ENCODE measurements around the gene TBXAS1.

DNA sequence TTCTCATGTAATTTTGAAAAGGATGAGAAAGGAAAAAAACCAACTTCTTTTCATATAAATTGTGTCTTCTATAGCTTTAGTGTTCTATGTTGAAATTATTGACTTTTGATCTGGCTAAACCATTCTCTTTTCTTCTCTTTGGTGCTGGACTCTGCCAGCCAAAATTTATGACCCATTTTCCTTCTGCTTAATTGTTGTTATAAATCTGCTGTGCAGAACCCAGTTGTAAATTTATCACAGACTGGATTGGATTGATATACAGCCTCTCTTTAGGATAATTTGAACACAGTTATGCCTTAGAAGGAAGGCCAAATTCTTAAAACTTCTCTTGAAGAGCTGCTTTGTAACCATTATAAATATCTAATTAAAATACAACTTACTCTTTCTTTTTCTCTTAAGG lies 139.9 kb downstream of the TBXAS1 start:
- TF ChIP-seq, protein P1, sequence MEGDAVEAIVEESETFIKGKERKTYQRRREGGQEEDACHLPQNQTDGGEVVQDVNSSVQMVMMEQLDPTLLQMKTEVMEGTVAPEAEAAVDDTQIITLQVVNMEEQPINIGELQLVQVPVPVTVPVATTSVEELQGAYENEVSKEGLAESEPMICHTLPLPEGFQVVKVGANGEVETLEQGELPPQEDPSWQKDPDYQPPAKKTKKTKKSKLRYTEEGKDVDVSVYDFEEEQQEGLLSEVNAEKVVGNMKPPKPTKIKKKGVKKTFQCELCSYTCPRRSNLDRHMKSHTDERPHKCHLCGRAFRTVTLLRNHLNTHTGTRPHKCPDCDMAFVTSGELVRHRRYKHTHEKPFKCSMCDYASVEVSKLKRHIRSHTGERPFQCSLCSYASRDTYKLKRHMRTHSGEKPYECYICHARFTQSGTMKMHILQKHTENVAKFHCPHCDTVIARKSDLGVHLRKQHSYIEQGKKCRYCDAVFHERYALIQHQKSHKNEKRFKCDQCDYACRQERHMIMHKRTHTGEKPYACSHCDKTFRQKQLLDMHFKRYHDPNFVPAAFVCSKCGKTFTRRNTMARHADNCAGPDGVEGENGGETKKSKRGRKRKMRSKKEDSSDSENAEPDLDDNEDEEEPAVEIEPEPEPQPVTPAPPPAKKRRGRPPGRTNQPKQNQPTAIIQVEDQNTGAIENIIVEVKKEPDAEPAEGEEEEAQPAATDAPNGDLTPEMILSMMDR (IDR thresholded peaks at IDR 0.05) = no peak
- TF ChIP-seq POLR2AphosphoS5 (IDR thresholded peaks at IDR 0.05) = no peak
- no peak for TF ChIP-seq EP300 (IDR thresholded peaks at IDR 0.05)
- no peak for TF ChIP-seq POLR2A (IDR thresholded peaks at IDR 0.05)
